ENCODE data around the gene TRPM3. TPM values are rescaled to one million over a fixed set of nuclear protein-coding genes. Genes with fewer than 3 reads are reported as not detected.

The TRPM3 gene
- total and polyA plus RNA-seq, 2 of the 8 experiments (the other 6 are each of a cell fraction or from before 2014, with no cell fraction given): 2.4 to 10.9 TPM

DNA sequence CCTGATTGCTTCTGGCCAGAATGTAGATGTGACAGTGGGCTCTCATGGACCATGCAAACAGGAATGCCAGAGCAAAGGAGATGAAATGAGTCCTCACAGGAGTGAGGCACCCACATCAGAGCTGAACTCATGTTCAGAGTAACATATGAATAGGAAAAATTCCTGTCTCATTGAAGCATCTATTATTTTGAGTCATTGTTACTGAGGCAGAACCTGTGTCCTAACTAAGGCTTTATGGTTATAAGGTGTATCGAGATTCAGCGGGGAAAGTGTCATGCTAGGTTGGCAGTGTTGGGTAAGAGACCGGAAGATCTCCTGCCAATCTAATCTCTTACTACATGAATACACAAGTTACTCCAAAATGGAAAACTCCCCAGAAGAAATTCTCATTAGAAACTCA is 304.1 kb downstream of the TRPM3 start:
- no peak overlapping the region for H3K4me3 ChIP-seq (ENCODE audit: extremely low read depth in 1 of 4, insufficient read depth in 2 of 4, low read depth in 3 of 4, low read length in 4 of 4)
- H2BK20ac ChIP-seq (ENCODE audit: low read length): no peak overlapping the region
- H3K79me1 ChIP-seq (ENCODE audit: low read depth, low read length): no peaks in the 10 kb centered on the region
- no peak overlapping the region for H3K4ac ChIP-seq (replicated peaks; ENCODE audit: insufficient read length, low read depth, low read length)
- no peaks in the 10 kb centered on the region; the same call in 1 of the 2 replicates for H3K23me2 ChIP-seq (ENCODE audit: low read depth, low read length)
- POLR2A ChIA-PET (ENCODE audit: partially characterized antibody): no interaction called here
- H3K56ac ChIP-seq (replicated peaks; ENCODE audit: insufficient read length, low read depth, low read length): no peak overlapping the region
- DNase-seq (ENCODE audit: low read depth in 1 of 2, low spot score in 2 of 2) (no peak), FAIRE-seq (peak; percentile 50)
- H3K4me1 ChIP-seq (replicated peaks in 1 of 4; ENCODE audit: control insufficient read depth in 3 of 4, insufficient read depth in 4 of 4, low read length in 3 of 4): no peaks in the 10 kb centered on the region
- no peak overlapping the region for H2AFZ ChIP-seq (ENCODE audit: low read length)
- WGBS, 2 experiments (ENCODE audit: extremely low coverage in 1 of 2, insufficient coverage in 1 of 2, insufficient read length in 1 of 2, insufficient replicate concordance in 2 of 2, low coverage in 1 of 2, low lambda C conversion rate in 2 of 2, missing lambda C conversion rate in 1 of 2): 97% methylated on average over 3 of the region's 3 CpGs; no CpG with 5 or more reads in 1 of the 2 experiments
- no peak overlapping the region for H2BK5ac ChIP-seq (ENCODE audit: low read depth, low read length)
- no peak overlapping the region for H3K18ac ChIP-seq (ENCODE audit: extremely low read depth, low read length)
- H3K9me3 ChIP-seq (ENCODE audit: insufficient read depth in 2 of 2, low read depth in 1 of 2, low read length in 1 of 2): no peaks in the 10 kb centered on the region
- no peaks in the 10 kb centered on the region for H3K79me2 ChIP-seq (ENCODE audit: control insufficient read depth in 1 of 2, insufficient read depth in 2 of 2, low read length in 2 of 2)
- TF ChIP-seq FOSL1 (IDR thresholded peaks at IDR 0.05; ENCODE audit: insufficient read depth, low read depth, low read length) (no peak), CHD2 (IDR thresholded peaks at IDR 0.05; ENCODE audit: low read length) (no peak), NANOG (IDR thresholded peaks at IDR 0.05; ENCODE audit: insufficient read depth, low read depth, low read length, poor library complexity, severe bottlenecking) (no peak), ASH2L (IDR thresholded peaks at IDR 0.05; ENCODE audit: low read length) (no peak), EZH2 (IDR thresholded peaks at IDR 0.05; ENCODE audit: low read depth, low read length, severe bottlenecking) (no peak), SP1 (IDR thresholded peaks at IDR 0.05; ENCODE audit: low read depth, low read length) (no peak), CEBPB (IDR thresholded peaks at IDR 0.05; ENCODE audit: low read depth, low read length) (no peak), PHF8 (conservative IDR thresholded peaks at IDR 0.05; ENCODE audit: low read depth, low read length) (no peak), TAF7 (optimal IDR thresholded peaks at IDR 0.05; ENCODE audit: borderline replicate concordance, low read depth, low read length) (no peak), ZNF274 (IDR thresholded peaks at IDR 0.05; ENCODE audit: borderline replicate concordance, extremely low read depth, low read length) (no peak), BCL11A (IDR thresholded peaks at IDR 0.05; ENCODE audit: low read depth in 2 of 2, low read length in 2 of 2) (no peak), MAFK (IDR thresholded peaks at IDR 0.05; ENCODE audit: low read depth, low read length) (no peak), CHD1 (IDR thresholded peaks at IDR 0.05; ENCODE audit: low read depth, low read length) (no peak), SIRT6 (IDR thresholded peaks at IDR 0.05; ENCODE audit: low read length) (no peak)
- no peak overlapping the region for H2BK120ac ChIP-seq (replicated peaks; ENCODE audit: low read depth, low read length)
- H3K4me2 ChIP-seq (ENCODE audit: insufficient read depth in 1 of 2, low read depth in 2 of 2, low read length in 2 of 2): no peak overlapping the region
- CTCF ChIA-PET (ENCODE audit: partially characterized antibody): interaction anchor here (1.4 kb wide), 1 partner anchor 19 kb away, joined by 3 read pairs; no protein-coding TSS in a partner anchor
- no peaks in the 10 kb centered on the region; a peak in 1 of 8 replicates for H3K36me3 ChIP-seq (ENCODE audit: control insufficient read depth in 2 of 4, insufficient read depth in 4 of 4, low read length in 3 of 4)
- H3K27ac ChIP-seq (ENCODE audit: low read depth, low read length): no peak overlapping the region
- no peak overlapping the region for H2BK15ac ChIP-seq (ENCODE audit: low read length)
- H2AK5ac ChIP-seq (ENCODE audit: low read depth, low read length): no peak overlapping the region
- H3K14ac ChIP-seq (ENCODE audit: insufficient read length): no peak overlapping the region
- H3K27me3 ChIP-seq (replicated peaks in 1 of 4; ENCODE audit: control insufficient read depth in 3 of 4, extremely low read depth in 1 of 4, insufficient read depth in 3 of 4, low read length in 3 of 4): no peaks in the 10 kb centered on the region
- no peak overlapping the region for H3K23ac ChIP-seq (ENCODE audit: insufficient read length)
- H3K9ac ChIP-seq (replicated peaks in 1 of 4; ENCODE audit: extremely low read depth in 1 of 4, low read depth in 3 of 4, low read length in 3 of 4): no peak overlapping the region
- H4K20me1 ChIP-seq (replicated peaks in 1 of 2; ENCODE audit: control insufficient read depth in 1 of 2, insufficient read depth in 2 of 2, low read length in 2 of 2): no peaks in the 10 kb centered on the region
- no peak overlapping the region for H4K91ac ChIP-seq (replicated peaks; ENCODE audit: insufficient read length, low read length)
- H2BK12ac ChIP-seq (ENCODE audit: low read depth, low read length): no peak overlapping the region
- no peak overlapping the region for H4K8ac ChIP-seq (ENCODE audit: extremely low read depth, insufficient read depth, low read length)
- H4K5ac ChIP-seq (ENCODE audit: insufficient read length, low read depth, low read length): no peak overlapping the region

Measured in H1 (cell line).